C4-2B (cell line): Measurements from ENCODE around the gene ZNF384.

Source experiments
- H3K27ac ChIP-seq: fragments of 450-650 bp; 2 replicates; pipeline ENCODE4 v1.5.1; 2017
- CTCF ChIP-seq: fragments of 450-650 bp; conservative IDR thresholded peaks from 2 replicates; pipeline ENCODE4 v1.5.1; 2017; ENCODE audit warnings: mild to moderate bottlenecking
- ZFX ChIP-seq: fragments of 450-650 bp; IDR thresholded peaks from 2 replicates; pipeline ENCODE4 v1.6.1; 2017

The ZNF384 gene

DNA sequence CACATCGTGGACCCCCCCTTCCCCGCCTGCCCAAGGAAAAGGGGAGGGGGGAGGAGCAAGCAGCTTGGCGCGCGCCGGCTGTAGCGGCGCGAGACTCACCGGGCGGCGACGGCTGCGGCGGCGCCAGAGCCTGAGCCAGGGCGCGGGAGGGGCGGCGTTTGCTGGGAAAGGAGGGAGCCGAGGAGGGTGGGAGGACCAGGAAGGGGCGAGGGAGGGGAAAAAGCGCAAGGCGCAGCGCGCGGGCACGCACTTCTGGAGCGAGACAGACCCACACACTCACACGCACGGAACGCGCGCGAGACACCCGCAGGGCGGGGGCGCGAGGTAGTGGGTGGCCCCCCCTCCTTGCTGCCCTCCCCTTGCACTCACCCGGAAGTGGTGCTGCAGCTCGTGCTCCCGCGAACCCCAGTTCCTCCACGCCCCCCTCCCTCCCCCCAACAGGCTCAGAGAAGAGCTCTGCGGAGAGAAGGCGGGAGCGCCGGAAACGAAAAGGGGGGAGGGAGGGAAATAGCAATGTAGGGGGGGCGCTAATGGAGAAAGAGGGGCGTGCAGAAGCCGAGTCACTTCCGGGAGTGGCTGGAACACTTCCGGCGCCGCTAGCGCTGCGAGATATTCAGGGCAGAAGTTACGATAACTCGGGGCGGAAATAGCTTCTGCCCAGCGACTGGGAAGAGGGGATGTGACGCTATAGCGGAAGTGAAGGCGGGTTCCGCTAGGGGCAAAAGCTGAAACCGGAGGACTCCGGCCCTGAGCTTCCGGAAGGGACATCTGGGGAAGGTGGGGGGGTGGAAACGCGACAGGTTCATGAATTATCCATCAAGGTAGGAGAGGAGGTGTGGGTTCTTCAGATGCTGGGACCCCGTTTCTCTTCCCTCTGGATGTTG is at the start of gene ZNF384:
Gene ZNF384, minus strand, starts transcription at position 377 of the 884 bp plus-strand sequence. CDS start 9,855 bp downstream, outside the sequence.
- TF ChIP-seq ZFX = no peak
- TF ChIP-seq CTCF = no peak
- peak within 1 kb of the TSS; percentile 87 for H3K27ac ChIP-seq

DNA sequence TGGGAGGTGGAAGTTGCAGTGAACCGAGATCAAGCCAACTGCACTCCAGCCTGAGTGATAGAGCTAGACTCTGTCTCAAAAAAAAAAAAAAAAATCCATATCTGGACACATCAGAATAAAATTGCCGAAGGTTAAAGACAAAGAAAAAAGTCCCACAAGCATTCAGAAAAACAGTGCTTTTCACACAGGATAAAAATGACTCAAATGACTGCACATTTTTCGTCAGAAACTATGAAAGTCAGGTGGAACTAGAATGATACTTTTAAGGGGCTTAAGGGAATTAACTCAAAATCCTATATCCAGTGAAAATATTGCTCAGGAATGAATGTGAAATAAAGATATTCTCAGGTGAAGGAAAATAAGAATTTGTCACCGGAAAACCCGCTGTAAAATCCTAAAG is 47.6 kb upstream of the ZNF384 start:
- no peak overlapping the region; the same call in 1 of the 2 replicates for H3K27ac ChIP-seq
- TF ChIP-seq CTCF (no peak), ZFX (no peak)

DNA sequence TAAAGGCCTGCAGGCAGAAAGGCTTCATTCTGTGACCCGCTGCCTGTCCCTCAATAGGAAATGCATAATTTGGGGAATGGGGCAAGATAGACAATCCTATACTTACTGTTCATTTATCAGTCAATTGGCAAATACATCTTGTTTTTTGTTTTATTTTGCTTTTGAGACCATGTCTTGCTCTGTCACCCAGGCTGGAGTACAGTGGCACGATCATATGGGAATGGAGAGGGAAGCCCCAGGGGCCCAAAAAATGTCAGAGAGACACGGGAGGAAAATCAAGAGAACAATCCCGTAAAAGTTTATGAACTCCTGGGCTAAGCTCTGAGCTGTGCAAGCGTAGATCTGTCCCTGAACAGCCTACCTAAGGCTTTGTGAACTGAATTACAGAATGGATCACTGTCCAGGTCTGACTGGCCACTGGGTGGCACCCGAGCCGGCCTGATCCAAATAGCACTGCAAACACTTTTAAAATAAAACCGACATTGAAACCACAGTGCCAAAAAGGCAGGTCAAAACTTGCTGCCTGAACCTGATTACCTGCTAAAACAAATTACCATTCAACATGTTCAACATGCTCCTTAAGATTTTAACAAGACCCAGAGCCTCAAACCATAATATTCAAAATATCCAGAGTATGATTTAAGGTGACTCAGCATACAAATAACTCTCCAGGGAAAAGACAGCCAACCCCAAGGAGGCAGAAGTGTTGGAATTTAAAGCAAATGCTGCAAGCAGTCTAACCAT is 46.4 kb upstream of the ZNF384 start:
- no peak for TF ChIP-seq ZFX
- TF ChIP-seq CTCF = peak; percentile 94
- peak overlapping the region; percentile 50 for H3K27ac ChIP-seq

- TF ChIP-seq ZFX (no peak), CTCF (no peak)
- no peak overlapping the region; the same call in 1 of the 2 replicates for H3K27ac ChIP-seq
Measured at GRCh38 chr12:6734506-6735387, 45.6 kb upstream of the ZNF384 start.

DNA sequence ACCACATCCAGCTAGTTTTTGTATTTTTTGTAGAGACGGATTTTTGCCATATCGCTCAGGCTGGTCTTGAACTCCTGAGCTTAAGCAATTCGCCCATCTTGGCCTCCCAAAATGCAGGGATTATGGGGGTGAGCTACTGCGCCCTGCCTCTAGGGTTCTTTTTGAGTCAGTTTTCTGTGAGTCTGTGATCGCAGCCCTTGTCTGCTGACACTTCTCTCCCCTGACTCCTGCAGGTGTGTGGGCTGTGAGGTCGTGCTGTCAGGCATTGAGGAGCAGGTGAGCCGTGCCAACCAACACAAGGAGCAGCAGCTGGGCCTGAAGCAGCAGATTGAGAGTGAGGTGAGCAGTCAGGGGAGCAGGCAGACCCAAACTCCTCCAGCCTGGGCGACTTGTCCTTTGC is 41.0 kb upstream of the ZNF384 start:
- TF ChIP-seq CTCF = no peak
- no peak for TF ChIP-seq ZFX
- no peak overlapping the region for H3K27ac ChIP-seq

DNA sequence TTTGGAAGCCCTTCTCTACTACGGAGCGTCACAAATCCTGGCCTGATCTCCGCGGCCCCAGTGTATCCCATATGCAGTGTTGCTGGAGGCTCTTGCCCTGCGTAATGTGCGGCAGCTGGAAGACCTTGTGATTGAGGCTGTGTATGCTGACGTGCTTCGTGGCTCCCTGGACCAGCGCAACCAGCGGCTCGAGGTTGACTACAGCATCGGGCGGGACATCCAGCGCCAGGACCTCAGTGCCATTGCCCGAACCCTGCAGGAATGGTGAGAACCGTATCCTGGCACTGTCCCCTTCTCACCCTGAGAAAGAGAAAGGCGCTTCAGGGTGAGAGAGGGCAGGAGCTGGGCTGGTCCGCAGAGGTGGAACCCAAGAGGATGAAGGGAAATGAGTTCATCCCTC is 40.0 kb upstream of the ZNF384 start:
- TF ChIP-seq CTCF = no peak
- no peak for TF ChIP-seq ZFX
- no peak overlapping the region for H3K27ac ChIP-seq
